ENCODE measurements around the gene SLC25A13. TPM values are rescaled to one million over a fixed set of nuclear protein-coding genes. Genes with fewer than 3 reads are reported as not detected.

The SLC25A13 gene
- total and polyA plus RNA-seq, 3 donors from 2014 or later, result 13.2 to 49.1 (median 35.4) TPM

DNA sequence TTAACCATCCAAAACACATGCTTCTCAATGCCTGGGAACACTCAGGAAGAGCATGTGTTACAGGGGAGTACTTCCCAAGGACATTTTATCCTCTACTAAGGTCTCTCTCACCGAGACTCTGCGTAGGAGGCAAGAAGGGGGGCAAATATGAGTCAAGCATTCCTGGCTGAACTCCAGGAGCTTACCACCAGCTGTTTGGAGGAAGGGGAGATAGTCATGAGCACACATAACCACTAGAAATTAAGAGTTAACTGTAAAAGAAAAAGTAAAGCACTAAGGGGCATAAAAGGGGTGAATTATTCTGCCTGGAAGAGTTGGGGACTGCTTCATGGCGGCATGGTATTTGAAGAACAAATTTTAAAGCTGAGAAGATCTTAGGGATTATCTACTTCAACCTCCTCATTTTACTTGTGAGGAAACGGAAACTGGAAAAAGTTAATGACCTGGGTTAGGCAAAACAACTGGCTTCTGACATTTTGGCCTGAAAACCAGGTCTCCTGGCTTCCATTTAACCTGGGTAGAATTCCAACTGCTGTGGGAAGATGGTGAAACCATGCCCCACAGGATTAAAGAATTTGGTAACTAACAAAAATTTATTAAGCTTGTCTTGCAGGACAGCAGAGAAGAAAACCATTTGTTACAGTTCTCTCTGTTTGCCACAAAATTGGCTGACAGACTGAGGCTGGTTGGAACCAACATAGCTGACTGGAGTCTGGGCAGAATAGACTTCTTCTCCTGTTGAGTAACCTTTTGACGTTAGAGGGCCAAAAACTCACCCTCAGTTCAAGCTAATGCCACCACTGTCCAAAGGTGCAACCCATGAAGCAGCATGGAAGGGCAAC lies 85.5 kb downstream of the SLC25A13 start:
- no peaks in the 10 kb centered on the region for H3K36me3 ChIP-seq (ENCODE audit: low read depth, missing control alignments)
- peak overlapping the region; percentile 31 to 68 for H3K27ac ChIP-seq
- TF ChIP-seq, protein P1, sequence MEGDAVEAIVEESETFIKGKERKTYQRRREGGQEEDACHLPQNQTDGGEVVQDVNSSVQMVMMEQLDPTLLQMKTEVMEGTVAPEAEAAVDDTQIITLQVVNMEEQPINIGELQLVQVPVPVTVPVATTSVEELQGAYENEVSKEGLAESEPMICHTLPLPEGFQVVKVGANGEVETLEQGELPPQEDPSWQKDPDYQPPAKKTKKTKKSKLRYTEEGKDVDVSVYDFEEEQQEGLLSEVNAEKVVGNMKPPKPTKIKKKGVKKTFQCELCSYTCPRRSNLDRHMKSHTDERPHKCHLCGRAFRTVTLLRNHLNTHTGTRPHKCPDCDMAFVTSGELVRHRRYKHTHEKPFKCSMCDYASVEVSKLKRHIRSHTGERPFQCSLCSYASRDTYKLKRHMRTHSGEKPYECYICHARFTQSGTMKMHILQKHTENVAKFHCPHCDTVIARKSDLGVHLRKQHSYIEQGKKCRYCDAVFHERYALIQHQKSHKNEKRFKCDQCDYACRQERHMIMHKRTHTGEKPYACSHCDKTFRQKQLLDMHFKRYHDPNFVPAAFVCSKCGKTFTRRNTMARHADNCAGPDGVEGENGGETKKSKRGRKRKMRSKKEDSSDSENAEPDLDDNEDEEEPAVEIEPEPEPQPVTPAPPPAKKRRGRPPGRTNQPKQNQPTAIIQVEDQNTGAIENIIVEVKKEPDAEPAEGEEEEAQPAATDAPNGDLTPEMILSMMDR (IDR thresholded peaks at IDR 0.05), result no peak
- TF ChIP-seq POLR2A (IDR thresholded peaks at IDR 0.05), result no peak
- H3K4me3 ChIP-seq, result no peak overlapping the region
- no peaks in the 10 kb centered on the region for H3K27me3 ChIP-seq
- 31 to 34% methylated on average over 5 of the region's 5 CpGs for WGBS, 2 donors
- H3K4me1 ChIP-seq, result peaks cover 42% of the 10 kb centered on the region
- intact Hi-C loops (cut with DNase I; ENCODE audit: low total_unique reads), result no loop called here
- H3K9me3 ChIP-seq, result no peaks in the 10 kb centered on the region
- DNase-seq, result peak; percentile 58

DNA sequence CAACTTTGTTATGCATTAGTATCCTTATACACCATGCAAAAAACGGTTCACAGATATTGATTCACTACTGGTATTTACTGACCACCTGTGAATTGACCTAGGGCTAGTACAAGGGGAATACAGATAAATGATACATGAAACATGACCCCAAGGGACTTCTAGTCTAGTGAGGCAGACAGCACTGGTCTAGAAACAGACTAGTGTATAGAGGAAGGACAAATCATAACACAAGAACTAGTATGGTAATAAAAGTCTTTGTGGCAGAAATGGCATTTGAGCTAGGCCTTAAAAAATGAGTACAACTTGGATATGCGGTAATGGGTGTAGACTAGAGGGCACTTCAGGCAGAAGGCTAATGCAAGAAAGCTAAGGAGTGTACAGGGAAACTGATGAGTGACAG lies 86.6 kb downstream of the SLC25A13 start:
- H3K36me3 ChIP-seq (ENCODE audit: low read depth, missing control alignments), result no peaks in the 10 kb centered on the region
- H3K9me3 ChIP-seq, result no peaks in the 10 kb centered on the region
- H3K4me3 ChIP-seq, result no peak overlapping the region
- H3K27ac ChIP-seq, result peak overlapping the region in 1 of 2 donors; percentile 68
- intact Hi-C loops (cut with DNase I; ENCODE audit: low total_unique reads), result no loop called here
- no peak for DNase-seq
- H3K4me1 ChIP-seq, result peaks cover 42% of the 10 kb centered on the region
- H3K27me3 ChIP-seq, result no peaks in the 10 kb centered on the region
- 34 to 45% methylated on average over 2 of the region's 2 CpGs for WGBS, 2 donors
- TF ChIP-seq, protein P1 (IDR thresholded peaks at IDR 0.05), result no peak
- no peak for TF ChIP-seq POLR2A (IDR thresholded peaks at IDR 0.05)

DNA sequence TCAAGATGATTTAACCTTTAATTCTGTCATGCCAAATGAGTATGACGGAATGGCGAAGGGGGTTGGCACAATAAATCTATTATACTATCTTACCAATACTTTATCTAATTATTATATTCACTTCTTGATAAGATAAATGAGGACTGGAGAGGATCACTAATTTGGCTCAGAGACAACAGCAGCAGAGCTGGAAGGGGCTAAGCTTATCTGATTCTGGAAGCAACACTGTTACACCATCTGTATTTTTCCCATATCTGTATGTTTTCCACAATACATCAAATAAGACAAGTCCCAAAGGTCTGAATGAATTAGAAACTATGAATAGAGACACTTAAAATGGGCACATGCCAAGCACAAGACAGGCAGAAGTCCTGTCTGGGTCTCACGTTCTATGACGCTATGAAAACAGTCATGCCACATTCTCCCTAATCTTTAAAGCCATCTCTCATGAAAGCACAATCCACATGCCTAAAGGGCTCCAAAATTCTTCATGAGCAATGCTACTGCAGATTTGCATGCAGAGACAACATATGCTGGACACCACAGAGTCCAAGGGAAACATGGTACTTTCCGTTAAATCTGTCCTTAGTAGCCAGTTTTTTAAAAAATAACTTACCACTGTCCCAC lies 88.3 kb downstream of the SLC25A13 start:
- WGBS, 2 donors, result 89 to 92% methylated on average over 5 of the region's 5 CpGs
- Histone ChIP-seq H3K4me1 (peaks cover 42% of the 10 kb centered on the region), H3K27me3 (no peaks in the 10 kb centered on the region), H3K36me3 (ENCODE audit: low read depth, missing control alignments) (no peaks in the 10 kb centered on the region), H3K9me3 (no peaks in the 10 kb centered on the region), H3K4me3 (no peak overlapping the region), H3K27ac (no peak overlapping the region)
- intact Hi-C loops (cut with DNase I; ENCODE audit: low total_unique reads), result no loop called here
- DNase-seq, result no peak
- no peak for TF ChIP-seq POLR2A (IDR thresholded peaks at IDR 0.05)
- TF ChIP-seq, protein P1 (IDR thresholded peaks at IDR 0.05), result no peak

DNA sequence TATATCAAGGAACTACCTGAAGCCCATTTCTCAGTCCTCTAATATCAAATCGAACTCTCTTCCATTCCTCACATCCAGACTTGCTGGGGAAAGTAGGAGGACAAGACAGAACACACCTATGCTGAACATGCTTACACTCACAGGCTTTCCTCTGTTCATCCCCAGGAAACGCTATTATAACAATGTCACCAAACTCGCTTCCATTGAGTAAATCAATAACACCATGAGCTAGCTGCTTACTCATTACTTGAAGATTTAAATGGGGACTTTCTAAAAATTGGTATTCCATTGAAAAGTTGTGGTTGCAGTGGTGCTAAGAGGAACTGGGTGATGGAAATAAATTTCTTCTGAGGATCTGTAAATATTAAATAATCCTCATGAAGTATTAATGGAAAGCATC lies 88.8 kb downstream of the SLC25A13 start:
- DNase-seq, result no peak

More for the DNA sequence above, 88.8 kb downstream of the SLC25A13 start:
- TF ChIP-seq POLR2A (IDR thresholded peaks at IDR 0.05), result no peak
- TF ChIP-seq, protein P1 (IDR thresholded peaks at IDR 0.05), result no peak
- 80 to 96% methylated on average over 3 of the region's 3 CpGs for WGBS, 2 donors
- peaks cover 36% of the 10 kb centered on the region for H3K4me1 ChIP-seq
- H3K36me3 ChIP-seq (ENCODE audit: low read depth, missing control alignments), result no peaks in the 10 kb centered on the region
- no peak overlapping the region for H3K4me3 ChIP-seq
- H3K27ac ChIP-seq, result no peak overlapping the region
- H3K9me3 ChIP-seq, result no peaks in the 10 kb centered on the region
- intact Hi-C loops (cut with DNase I; ENCODE audit: low total_unique reads), result no loop called here
- no peaks in the 10 kb centered on the region for H3K27me3 ChIP-seq

All from testis (tissue), 3 donors.